ENCODE results near the gene IFNAR1. TPM values are rescaled to one million over a fixed set of nuclear protein-coding genes. Genes with fewer than 3 reads are reported as not detected.
A peak's percentile ranks its signal among the peaks of the same experiment; 100 is the strongest.

Gene IFNAR1
- total RNA-seq, 4 donors from 2014 or later: 10.3 to 30.7 (median 28.9) TPM

- in situ Hi-C loops (cut with MboI; ENCODE audit: low pct_ligation_motif_present in 1 of 4, low pct_unique_long_range_greater_than_20kb in 1 of 4, low sequenced_read_pairs in 3 of 4) (no loop called here), intact Hi-C loops (cut with DNase I; ENCODE audit: low total_unique reads) (loop anchor here (10.0 kb wide), 2 partner anchors 77 to 163 kb away; no protein-coding TSS in a partner anchor)
- Histone ChIP-seq H3K4me1 (peaks cover 0 to 13% (median 0%) of the 10 kb centered on the region in 4 donors), H3K36me3 (no peaks in the 10 kb centered on the region), H3K27ac (no peak overlapping the region), H3K27me3 (no peaks in the 10 kb centered on the region), H3K4me3 (no peak overlapping the region), H3K9me3 (peaks cover 10 to 11% of the 10 kb centered on the region in 2 donors)
- DNase-seq: no peak
- WGBS, 2 donors (ENCODE audit: low coverage in 1 of 2): 89 to 93% methylated on average over 4 to 7 of the region's 7 CpGs
- TF ChIP-seq, protein P1, sequence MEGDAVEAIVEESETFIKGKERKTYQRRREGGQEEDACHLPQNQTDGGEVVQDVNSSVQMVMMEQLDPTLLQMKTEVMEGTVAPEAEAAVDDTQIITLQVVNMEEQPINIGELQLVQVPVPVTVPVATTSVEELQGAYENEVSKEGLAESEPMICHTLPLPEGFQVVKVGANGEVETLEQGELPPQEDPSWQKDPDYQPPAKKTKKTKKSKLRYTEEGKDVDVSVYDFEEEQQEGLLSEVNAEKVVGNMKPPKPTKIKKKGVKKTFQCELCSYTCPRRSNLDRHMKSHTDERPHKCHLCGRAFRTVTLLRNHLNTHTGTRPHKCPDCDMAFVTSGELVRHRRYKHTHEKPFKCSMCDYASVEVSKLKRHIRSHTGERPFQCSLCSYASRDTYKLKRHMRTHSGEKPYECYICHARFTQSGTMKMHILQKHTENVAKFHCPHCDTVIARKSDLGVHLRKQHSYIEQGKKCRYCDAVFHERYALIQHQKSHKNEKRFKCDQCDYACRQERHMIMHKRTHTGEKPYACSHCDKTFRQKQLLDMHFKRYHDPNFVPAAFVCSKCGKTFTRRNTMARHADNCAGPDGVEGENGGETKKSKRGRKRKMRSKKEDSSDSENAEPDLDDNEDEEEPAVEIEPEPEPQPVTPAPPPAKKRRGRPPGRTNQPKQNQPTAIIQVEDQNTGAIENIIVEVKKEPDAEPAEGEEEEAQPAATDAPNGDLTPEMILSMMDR (IDR thresholded peaks at IDR 0.05): no peak
- TF ChIP-seq EP300 (IDR thresholded peaks at IDR 0.05; ENCODE audit: low read depth): no peak
- TF ChIP-seq POLR2AphosphoS5 (IDR thresholded peaks at IDR 0.05): no peak
- TF ChIP-seq POLR2A (IDR thresholded peaks at IDR 0.05): no peak
Observed at GRCh38 chr21:33367309-33367973, 42.7 kb downstream of the IFNAR1 start.

- no peak for DNase-seq
- 45% methylated on average over 4 of the region's 4 CpGs; no CpG with 5 or more reads in 1 of the 2 donors for WGBS, 2 donors (ENCODE audit: low coverage in 1 of 2)
- H3K9me3 ChIP-seq: peaks cover 10 to 11% of the 10 kb centered on the region in 2 donors
- H3K4me3 ChIP-seq: no peak overlapping the region
- intact Hi-C loops (cut with DNase I; ENCODE audit: low total_unique reads) (loop anchor here (10.0 kb wide), 2 partner anchors 77 to 163 kb away; no protein-coding TSS in a partner anchor), in situ Hi-C loops (cut with MboI; ENCODE audit: low pct_ligation_motif_present in 1 of 4, low pct_unique_long_range_greater_than_20kb in 1 of 4, low sequenced_read_pairs in 3 of 4) (no loop called here)
- peaks cover 0 to 8% (median 0%) of the 10 kb centered on the region in 4 donors for H3K4me1 ChIP-seq
- no peak overlapping the region for H3K27ac ChIP-seq
- no peaks in the 10 kb centered on the region for H3K36me3 ChIP-seq
- no peak for TF ChIP-seq POLR2AphosphoS5 (IDR thresholded peaks at IDR 0.05)
- TF ChIP-seq, protein P1 (IDR thresholded peaks at IDR 0.05): no peak
- TF ChIP-seq EP300 (IDR thresholded peaks at IDR 0.05; ENCODE audit: low read depth): no peak
- no peak for TF ChIP-seq POLR2A (IDR thresholded peaks at IDR 0.05)
- H3K27me3 ChIP-seq: no peaks in the 10 kb centered on the region
Observed at GRCh38 chr21:33368124-33368523, 43.4 kb downstream of the IFNAR1 start.

GRCh38 chr21:33368576-33368975 is 43.8 kb downstream of the IFNAR1 start:
- TF ChIP-seq, protein P1 (IDR thresholded peaks at IDR 0.05): no peak
- TF ChIP-seq POLR2A (IDR thresholded peaks at IDR 0.05): no peak
- no peak for TF ChIP-seq POLR2AphosphoS5 (IDR thresholded peaks at IDR 0.05)
- no peak for TF ChIP-seq EP300 (IDR thresholded peaks at IDR 0.05; ENCODE audit: low read depth)
- no peaks in the 10 kb centered on the region for H3K36me3 ChIP-seq
- no peaks in the 10 kb centered on the region for H3K27me3 ChIP-seq
- WGBS, 2 donors (ENCODE audit: low coverage in 1 of 2): 88 to 100% methylated on average over 2 to 3 of the region's 3 CpGs
- intact Hi-C loops (cut with DNase I; ENCODE audit: low total_unique reads): loop anchor here (10.0 kb wide), 2 partner anchors 76 to 164 kb away; no protein-coding TSS in a partner anchor
- in situ Hi-C loops (cut with MboI; ENCODE audit: low pct_ligation_motif_present in 1 of 4, low pct_unique_long_range_greater_than_20kb in 1 of 4, low sequenced_read_pairs in 3 of 4): no loop called here
- H3K27ac ChIP-seq: no peak overlapping the region
- H3K4me1 ChIP-seq: peaks cover 0 to 10% (median 0%) of the 10 kb centered on the region in 4 donors
- peaks cover 10 to 11% of the 10 kb centered on the region in 2 donors for H3K9me3 ChIP-seq
- no peak overlapping the region for H3K4me3 ChIP-seq
- no peak for DNase-seq

DNA sequence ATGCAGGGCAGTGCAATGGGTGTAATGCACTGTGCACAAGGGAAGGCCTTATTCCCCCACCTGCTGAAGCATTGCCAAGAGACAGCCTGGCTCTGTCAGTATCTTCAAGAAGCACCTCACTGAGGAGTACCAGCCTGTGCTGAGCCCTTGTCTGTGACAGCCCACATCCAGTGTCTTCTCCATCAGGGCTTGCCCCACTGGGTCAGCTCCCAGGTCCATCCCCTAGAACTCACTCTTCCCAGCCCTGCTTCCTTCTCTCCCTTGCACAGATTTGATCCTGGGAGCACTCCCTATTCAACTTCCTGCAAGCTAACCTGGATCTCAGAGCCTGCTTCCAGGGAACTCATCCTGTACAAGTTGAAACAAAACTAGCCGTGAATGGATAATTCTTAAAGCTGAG is 44.8 kb downstream of the IFNAR1 start:
- WGBS, 2 donors (ENCODE audit: low coverage in 1 of 2): 71 to 91% methylated on average over 1 of the region's 1 CpG
- Histone ChIP-seq H3K4me1 (peaks cover 0 to 13% (median 2%) of the 10 kb centered on the region in 4 donors), H3K4me3 (no peak overlapping the region), H3K27me3 (no peaks in the 10 kb centered on the region), H3K36me3 (no peaks in the 10 kb centered on the region), H3K9me3 (peaks cover 10 to 11% of the 10 kb centered on the region in 2 donors), H3K27ac (no peak overlapping the region)
- peak; percentile 1 for DNase-seq
- TF ChIP-seq POLR2A (IDR thresholded peaks at IDR 0.05) (no peak), EP300 (IDR thresholded peaks at IDR 0.05; ENCODE audit: low read depth) (no peak), POLR2AphosphoS5 (IDR thresholded peaks at IDR 0.05) (no peak)
- TF ChIP-seq, protein P1 (IDR thresholded peaks at IDR 0.05): no peak
- intact Hi-C loops (cut with DNase I; ENCODE audit: low total_unique reads) (loop anchor here (10.0 kb wide), 2 partner anchors 75 to 165 kb away; no protein-coding TSS in a partner anchor), in situ Hi-C loops (cut with MboI; ENCODE audit: low pct_ligation_motif_present in 1 of 4, low pct_unique_long_range_greater_than_20kb in 1 of 4, low sequenced_read_pairs in 3 of 4) (no loop called here)

Measured in transverse colon (tissue), 4 donors.